ENCODE results near the gene TMEM243.
"Not testable (repeated sequence)": the region's sequence is repeated elsewhere in the genome, so short reads cannot be mapped to it uniquely, and the experiment has no call there.

TMEM243 gene, protein sequence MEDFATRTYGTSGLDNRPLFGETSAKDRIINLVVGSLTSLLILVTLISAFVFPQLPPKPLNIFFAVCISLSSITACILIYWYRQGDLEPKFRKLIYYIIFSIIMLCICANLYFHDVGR

DNA sequence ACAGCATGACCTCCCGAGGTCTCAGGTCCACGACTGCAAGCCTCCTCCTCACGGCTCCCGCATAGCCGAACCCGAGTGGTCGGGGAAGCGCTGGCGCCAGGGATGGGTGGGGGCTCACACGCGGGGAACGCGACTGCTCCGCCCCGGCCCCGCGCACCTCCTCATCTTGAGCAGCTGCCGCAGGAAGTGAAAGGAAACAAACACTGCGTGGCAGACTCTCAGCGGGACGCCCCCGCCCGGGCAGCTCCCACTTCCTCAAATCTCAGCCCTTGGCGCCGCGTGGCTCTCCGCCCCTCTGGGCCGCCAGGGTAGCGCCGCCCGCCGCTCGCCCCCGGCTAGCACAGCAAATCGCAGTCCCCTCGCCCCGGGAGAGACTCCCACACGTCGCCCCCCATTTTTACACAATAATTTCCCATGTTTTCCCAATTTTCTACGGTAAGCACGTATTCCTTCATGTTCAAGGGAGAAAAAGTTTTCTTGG is at the start of gene TMEM243:
Gene TMEM243 (minus strand): TSS at position 188 of the 481 bp plus-strand sequence. CDS start 229 bp downstream, outside the sequence.
- Mint-ChIP-seq H3K4me3 (peak within 1 kb of the TSS; percentile 93), H3K36me3 (ENCODE audit: low read depth) (peaks cover 26% of the 10 kb centered on the region), H3K27me3 (peaks cover 6% of the 10 kb centered on the region), H3K4me1 (peaks cover 43% of the 10 kb centered on the region), H3K9me3 (no peaks in the 10 kb centered on the region), H3K27ac (peak within 1 kb of the TSS; percentile 96)
- DNase-seq (peak; percentile 83), ATAC-seq (peak; percentile 42)

DNA sequence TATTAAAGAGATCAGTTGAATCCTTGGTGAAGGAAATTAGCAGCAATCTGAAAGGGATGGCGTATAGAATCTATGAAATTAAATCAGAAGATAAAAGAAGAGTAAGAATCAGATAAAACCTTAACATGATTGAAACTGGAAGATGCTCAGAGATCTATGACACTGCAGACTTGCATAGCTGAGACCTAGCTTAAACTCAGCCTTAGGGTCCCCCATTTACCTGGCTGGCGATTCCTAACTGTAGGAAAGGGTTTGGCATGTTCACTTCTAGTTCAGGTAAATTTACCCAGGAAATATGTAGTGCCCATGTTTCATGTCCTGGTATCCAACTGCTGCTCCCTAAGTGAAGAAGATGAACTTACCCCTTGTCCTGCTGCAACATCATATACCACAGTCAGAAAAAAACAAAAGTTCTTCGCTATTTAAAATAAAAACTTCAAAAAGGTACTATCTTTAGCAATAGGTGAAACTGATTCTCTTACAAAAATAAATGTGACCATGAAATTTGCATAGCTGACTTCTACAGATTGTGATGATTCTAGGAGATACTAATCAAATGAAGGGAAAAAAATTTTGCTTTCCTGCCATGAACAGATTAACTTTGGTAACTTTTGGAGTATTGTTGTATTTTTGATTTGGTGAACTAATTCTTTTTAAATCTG is 47.8 kb upstream of the TMEM243 start:
- Mint-ChIP-seq H3K36me3 (ENCODE audit: low read depth) (no peaks in the 10 kb centered on the region), H3K4me1 (no peaks in the 10 kb centered on the region), H3K9me3 (no peaks in the 10 kb centered on the region), H3K27ac (no peak overlapping the region), H3K27me3 (peaks cover 22% of the 10 kb centered on the region), H3K4me3 (no peak overlapping the region)
- DNase-seq = no peak
- ATAC-seq = no peak

DNA sequence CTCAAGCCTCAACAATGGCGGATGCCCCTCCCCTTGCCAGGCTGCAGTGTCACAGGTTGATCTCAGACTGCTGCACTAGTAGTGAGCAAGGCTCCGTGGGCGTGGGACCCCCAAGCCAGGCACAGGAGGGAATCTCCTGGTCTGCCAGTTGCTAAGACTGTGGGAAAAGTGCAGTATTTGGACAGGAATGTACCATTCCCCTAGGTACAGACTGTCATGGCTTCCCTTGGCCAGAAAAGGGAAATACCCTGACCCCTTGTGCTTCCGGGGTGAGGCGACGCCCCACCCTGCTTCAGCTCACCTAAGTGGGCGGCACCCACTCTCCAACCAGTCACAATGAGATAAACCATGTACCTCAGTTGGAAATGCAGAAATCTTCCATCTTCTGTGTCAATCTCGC is 44.0 kb upstream of the TMEM243 start:
- H3K36me3 Mint-ChIP-seq (ENCODE audit: low read depth) = no peaks in the 10 kb centered on the region
- no peak overlapping the region for H3K27ac Mint-ChIP-seq
- no peaks in the 10 kb centered on the region for H3K9me3 Mint-ChIP-seq
- H3K27me3 Mint-ChIP-seq = peaks cover 27% of the 10 kb centered on the region
- ATAC-seq (no peak), DNase-seq (no peak)
- no peaks in the 10 kb centered on the region for H3K4me1 Mint-ChIP-seq
- H3K4me3 Mint-ChIP-seq = no peak overlapping the region

DNA sequence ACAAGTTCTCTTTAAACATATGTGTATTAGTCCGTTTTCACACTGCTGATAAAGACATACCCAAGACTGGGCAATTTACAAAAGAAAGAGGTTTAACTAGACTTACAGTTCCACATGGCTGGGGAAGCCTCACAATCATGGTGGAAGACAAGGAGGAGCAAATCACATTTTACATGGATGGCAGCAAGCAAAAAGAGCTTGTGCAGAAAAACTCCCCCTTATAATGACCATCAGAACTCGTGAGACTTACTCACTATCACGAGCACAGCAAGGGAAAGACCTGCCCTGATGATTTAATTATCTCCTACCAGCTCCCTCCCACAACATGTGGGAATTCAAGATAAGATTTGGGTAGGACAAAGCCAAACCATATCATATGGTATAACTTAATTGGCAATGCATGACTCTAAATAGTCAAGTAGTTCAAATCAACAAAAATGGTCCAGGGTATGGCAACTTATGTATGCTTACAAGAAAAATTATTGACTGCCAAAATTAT is 34.1 kb upstream of the TMEM243 start:
- Mint-ChIP-seq H3K27ac (no peak overlapping the region), H3K9me3 (no peaks in the 10 kb centered on the region), H3K36me3 (ENCODE audit: low read depth) (no peaks in the 10 kb centered on the region), H3K27me3 (peaks cover 16% of the 10 kb centered on the region), H3K4me3 (no peak overlapping the region), H3K4me1 (no peaks in the 10 kb centered on the region)
- ATAC-seq (no peak), DNase-seq (no peak)

DNA sequence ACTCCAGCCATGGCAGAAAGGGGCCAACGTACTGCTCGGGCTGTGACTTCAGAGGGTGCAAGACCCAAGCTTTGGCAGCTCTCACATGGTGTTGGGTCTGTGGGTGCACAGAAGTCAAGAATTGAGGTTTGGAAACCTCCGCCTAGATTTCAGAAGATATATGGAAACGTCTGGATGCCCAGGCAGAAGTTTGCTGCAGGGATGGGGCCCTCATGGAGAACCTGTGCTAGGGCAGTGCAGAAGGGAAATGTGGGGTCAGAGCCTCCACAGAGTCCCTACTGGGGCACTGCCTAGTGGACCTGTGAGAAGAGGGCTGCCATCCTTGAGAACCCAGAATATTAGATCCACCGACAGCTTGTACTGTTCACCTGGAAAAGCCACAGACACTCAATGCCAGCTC is 26.1 kb upstream of the TMEM243 start:
- DNase-seq; H3K27me3 Mint-ChIP-seq; H3K36me3 Mint-ChIP-seq (ENCODE audit: low read depth); H3K27ac Mint-ChIP-seq; ATAC-seq; H3K4me3 Mint-ChIP-seq; H3K4me1 Mint-ChIP-seq: not testable (repeated sequence)
- H3K9me3 Mint-ChIP-seq = peaks cover 17% of the 10 kb centered on the region

DNA sequence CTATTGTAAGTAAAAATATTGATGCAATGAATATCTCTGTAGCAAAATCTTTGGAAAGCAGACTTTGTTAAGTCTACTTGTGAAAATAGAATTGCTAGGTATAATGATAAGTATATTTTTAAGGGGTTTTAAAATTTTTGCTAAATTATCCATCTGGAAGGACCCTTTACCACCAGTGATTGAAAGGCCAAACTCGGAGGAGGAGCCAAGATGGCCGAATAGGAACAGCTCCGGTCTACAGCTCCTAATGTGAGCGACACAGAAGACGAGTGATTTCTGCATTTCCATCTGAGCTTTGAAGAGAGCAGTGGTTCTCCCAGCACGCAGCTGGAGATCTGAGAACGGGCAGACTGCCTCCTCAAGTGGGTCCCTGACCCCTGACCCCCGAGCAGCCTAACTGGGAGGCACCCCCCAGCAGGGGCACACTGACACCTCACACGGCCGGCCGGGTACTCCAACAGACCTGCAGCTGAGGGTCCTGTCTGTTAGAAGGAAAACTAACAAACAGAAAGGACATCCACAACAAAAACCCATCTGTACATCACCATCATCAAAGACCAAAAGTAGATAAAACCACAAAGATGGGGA is 19.0 kb upstream of the TMEM243 start:
- not testable (repeated sequence) for H3K4me1 Mint-ChIP-seq; H3K27me3 Mint-ChIP-seq; H3K9me3 Mint-ChIP-seq; DNase-seq; H3K27ac Mint-ChIP-seq; H3K4me3 Mint-ChIP-seq; H3K36me3 Mint-ChIP-seq (ENCODE audit: low read depth); ATAC-seq

DNA sequence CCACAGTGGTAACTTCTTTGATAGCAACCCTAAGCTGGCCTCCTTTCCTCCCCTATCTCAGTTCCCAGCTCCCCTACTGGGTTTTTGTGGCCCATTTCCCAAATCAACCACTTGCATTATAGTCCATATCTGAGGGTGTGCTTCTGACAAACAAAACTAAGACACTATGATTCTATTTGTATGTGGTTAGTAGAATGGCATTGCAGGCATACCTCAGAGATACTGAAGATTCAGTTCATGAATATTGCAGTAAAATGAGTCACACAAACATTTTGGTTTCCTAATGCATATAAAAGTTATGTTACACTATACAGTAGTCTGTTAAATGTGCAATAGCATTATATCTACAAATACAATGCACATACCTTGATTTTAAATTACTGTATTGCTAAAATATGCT is 15.4 kb upstream of the TMEM243 start:
- peaks cover 1% of the 10 kb centered on the region for H3K4me1 Mint-ChIP-seq
- H3K27me3 Mint-ChIP-seq = peaks cover 2% of the 10 kb centered on the region
- H3K4me3 Mint-ChIP-seq = no peak overlapping the region
- ATAC-seq = no peak
- H3K27ac Mint-ChIP-seq = no peak overlapping the region
- H3K36me3 Mint-ChIP-seq (ENCODE audit: low read depth) = no peaks in the 10 kb centered on the region
- DNase-seq = no peak
- H3K9me3 Mint-ChIP-seq = no peaks in the 10 kb centered on the region

DNA sequence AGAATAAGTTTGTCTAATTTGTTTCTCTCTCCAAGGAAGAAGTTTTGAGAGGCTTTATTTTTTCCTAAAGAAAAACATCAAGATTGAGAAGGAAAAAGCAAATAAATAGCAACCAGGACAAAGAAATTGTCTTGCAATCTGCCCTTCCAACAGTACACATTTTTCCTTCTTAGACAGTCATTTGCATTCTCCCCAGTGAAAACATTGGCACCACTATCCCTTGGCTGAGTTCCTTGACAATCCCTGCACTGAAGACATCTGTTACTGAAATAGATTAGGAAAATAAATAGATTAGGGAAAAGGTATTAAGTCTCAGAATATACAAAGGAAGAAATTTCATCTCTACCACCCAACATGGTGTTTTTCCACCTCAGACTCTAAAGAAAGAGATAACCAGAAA is 12.2 kb upstream of the TMEM243 start:
- no peaks in the 10 kb centered on the region for H3K27me3 Mint-ChIP-seq
- no peaks in the 10 kb centered on the region for H3K36me3 Mint-ChIP-seq (ENCODE audit: low read depth)
- H3K4me1 Mint-ChIP-seq = peaks cover under 1% of the 10 kb centered on the region
- H3K27ac Mint-ChIP-seq = no peak overlapping the region
- no peak overlapping the region for H3K4me3 Mint-ChIP-seq
- DNase-seq (no peak), ATAC-seq (no peak)
- no peaks in the 10 kb centered on the region for H3K9me3 Mint-ChIP-seq

DNA sequence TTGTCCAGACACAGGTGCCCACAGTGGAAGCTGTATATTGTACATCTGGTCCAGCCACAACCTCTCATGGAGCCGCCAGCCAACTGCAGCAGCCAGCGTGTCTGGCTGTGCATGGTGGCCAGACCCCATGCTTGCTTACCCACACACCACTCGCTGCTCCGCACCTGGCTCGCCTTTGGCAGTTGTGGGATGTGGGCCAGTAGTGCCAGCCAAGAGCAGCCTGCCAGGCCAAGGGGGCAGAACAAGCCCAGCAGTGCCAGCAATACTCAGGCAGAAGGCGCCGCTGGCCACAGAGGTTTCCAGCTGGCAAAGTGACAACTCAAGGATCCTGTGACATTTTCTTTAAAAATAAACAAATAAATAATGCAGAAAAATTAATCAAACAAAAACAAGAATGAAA is 11.7 kb upstream of the TMEM243 start:
- Mint-ChIP-seq H3K36me3 (ENCODE audit: low read depth) (no peaks in the 10 kb centered on the region), H3K4me1 (peaks cover 5% of the 10 kb centered on the region), H3K4me3 (no peak overlapping the region), H3K27ac (no peak overlapping the region), H3K9me3 (no peaks in the 10 kb centered on the region), H3K27me3 (no peaks in the 10 kb centered on the region)
- DNase-seq = no peak
- no peak for ATAC-seq

DNA sequence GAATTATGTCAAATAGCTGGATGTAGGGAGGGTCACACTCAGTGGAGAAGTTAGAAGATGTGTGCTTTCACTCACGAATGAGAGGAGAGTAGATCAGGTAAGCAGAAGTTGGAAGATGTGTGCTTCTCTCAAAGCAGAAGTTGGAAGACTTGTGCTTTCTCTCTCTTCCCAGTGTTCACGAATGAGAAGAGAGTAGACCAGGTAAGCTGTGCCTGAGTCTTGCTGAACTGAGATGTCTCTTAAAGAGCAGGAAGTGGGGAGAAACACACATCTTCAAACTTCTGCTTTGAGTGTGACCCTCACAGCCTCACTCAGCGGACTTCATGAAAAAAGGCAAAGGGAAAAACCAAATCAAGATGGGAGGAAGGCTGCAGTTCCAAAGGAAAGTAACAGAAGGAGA is 7.0 kb upstream of the TMEM243 start:
- H3K27me3 Mint-ChIP-seq = no peaks in the 10 kb centered on the region
- no peak for ATAC-seq
- no peak overlapping the region for H3K4me3 Mint-ChIP-seq
- peaks cover 8% of the 10 kb centered on the region for H3K4me1 Mint-ChIP-seq
- no peaks in the 10 kb centered on the region for H3K36me3 Mint-ChIP-seq (ENCODE audit: low read depth)
- H3K27ac Mint-ChIP-seq = no peak overlapping the region
- no peak for DNase-seq
- H3K9me3 Mint-ChIP-seq = no peaks in the 10 kb centered on the region

DNA sequence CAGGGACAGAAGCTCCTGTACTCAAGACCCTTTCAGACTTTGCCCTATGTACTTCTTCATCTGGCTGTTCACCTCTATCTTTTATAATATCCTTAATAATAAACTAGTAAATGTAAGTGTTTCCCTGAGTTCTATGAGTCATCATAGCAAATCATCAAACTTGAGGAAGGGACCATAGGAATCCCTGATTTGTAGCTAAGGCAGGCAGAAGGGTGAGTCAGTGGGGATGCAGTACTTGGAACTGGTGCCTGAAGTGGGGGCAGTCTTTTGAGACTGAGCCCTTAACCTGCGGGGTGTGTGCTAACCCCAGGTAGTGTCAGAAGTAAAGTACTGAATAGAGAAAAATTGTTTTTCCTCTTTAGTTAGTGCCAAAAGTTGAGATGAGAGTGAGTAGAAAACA is 6.2 kb upstream of the TMEM243 start:
- peaks cover 4% of the 10 kb centered on the region for H3K27me3 Mint-ChIP-seq
- H3K36me3 Mint-ChIP-seq (ENCODE audit: low read depth) = no peaks in the 10 kb centered on the region
- ATAC-seq (no peak), DNase-seq (no peak)
- H3K27ac Mint-ChIP-seq = no peak overlapping the region
- H3K4me1 Mint-ChIP-seq = peaks cover 13% of the 10 kb centered on the region
- no peaks in the 10 kb centered on the region for H3K9me3 Mint-ChIP-seq
- no peak overlapping the region for H3K4me3 Mint-ChIP-seq

DNA sequence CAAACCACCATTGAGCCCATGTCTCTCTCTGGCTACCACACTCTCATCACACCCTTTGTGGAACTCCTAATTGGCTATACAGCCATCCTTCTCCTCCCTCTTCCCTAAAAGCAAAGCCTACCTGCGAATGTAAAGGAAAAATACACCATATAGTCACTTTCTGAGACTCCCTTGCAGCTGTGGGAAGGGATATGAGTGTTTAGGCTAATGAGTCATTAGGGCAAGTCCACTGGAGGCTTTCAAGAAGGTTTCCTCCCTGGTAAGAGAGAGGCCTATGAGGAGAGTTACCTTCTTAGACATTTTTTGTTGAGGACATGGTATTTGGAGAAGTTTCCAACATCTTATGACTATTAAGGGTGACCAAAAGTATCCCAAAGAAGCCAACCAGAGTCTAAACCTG is 4.1 kb upstream of the TMEM243 start:
- Mint-ChIP-seq H3K9me3 (no peaks in the 10 kb centered on the region), H3K27me3 (peaks cover 6% of the 10 kb centered on the region), H3K4me3 (no peak overlapping the region), H3K4me1 (peaks cover 16% of the 10 kb centered on the region), H3K36me3 (ENCODE audit: low read depth) (peaks cover 4% of the 10 kb centered on the region), H3K27ac (no peak overlapping the region)
- ATAC-seq (peak; percentile 20), DNase-seq (no peak)

DNA sequence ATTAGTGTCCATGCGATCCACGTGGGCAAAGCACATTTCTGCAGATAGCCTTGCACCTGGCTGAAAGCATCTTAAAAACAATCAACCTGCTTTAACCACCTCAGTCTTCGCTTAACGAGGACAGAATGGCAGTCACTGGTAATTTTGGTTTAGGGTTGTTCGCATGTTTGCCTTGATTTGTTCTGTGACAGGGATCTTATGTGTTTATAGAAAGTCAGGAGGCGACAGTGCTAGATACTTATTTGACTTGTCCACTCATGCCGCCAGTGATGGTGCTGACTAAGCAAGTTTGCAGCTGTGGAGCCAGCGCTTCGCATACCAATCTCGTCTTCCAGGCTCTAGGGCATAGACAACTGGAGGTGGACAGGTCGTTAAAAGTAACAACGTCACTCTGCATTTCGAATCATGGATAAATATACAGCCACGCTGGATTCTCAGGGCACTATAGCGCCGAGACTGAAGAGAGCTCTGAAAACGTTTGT is 1.2 kb upstream of the TMEM243 start:
- Mint-ChIP-seq H3K27ac (peak overlapping the region; percentile 96), H3K4me1 (peaks cover 33% of the 10 kb centered on the region), H3K36me3 (ENCODE audit: low read depth) (peaks cover 17% of the 10 kb centered on the region), H3K4me3 (peak overlapping the region; percentile 93), H3K9me3 (no peaks in the 10 kb centered on the region), H3K27me3 (peaks cover 6% of the 10 kb centered on the region)
- DNase-seq (no peak), ATAC-seq (no peak)

DNA sequence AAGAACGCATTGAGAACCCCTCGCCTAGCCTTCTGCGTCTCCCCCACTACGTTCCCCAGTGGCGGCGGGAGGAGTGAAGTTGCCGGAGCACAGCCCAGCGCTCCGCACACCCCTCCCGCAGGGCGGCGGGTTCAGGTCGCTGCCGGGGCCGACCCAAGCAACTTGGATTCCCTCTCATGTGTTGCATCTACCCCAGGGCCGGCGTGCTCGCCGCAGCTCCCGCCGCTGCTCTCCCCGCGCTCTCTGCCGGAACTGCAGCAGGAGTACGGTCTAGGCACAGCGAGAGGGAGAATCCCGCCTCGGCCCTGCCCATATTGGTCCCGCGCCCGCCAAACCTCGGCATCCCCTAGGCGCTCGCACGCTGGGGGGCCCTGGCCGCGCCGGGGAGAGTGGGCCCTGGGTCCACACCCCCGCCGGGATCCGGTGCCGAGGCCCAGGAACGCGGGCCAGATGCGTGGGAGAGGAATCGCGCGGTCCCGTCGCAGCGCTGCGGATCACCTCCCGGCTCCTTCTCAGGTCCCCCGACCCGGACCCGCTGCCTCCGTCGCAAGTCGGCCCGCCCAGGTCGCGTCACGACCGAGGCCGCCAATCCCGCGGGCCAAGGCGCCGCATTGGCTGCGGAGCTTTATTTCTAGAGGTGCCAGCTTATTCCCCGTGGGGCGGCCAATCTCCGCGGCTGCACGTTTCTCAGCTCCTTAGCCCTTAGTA is 648 bp upstream of the TMEM243 start:
- ATAC-seq (peak; percentile 70), DNase-seq (peak; percentile 88)
- H3K27ac Mint-ChIP-seq = peak overlapping the region; percentile 96
- peaks cover 21% of the 10 kb centered on the region for H3K36me3 Mint-ChIP-seq (ENCODE audit: low read depth)
- peaks cover 37% of the 10 kb centered on the region for H3K4me1 Mint-ChIP-seq
- H3K9me3 Mint-ChIP-seq = no peaks in the 10 kb centered on the region
- H3K4me3 Mint-ChIP-seq = peak overlapping the region; percentile 93
- peaks cover 6% of the 10 kb centered on the region for H3K27me3 Mint-ChIP-seq
